T1000 (cell line): Measurements from ENCODE around the gene NTM.

Experiments
- DNase-seq: peaks from one replicate; lab custom pipeline; 2025; ENCODE audit warnings: mixed read lengths; lab: John Stamatoyannopoulos, UW

NTM gene

DNA sequence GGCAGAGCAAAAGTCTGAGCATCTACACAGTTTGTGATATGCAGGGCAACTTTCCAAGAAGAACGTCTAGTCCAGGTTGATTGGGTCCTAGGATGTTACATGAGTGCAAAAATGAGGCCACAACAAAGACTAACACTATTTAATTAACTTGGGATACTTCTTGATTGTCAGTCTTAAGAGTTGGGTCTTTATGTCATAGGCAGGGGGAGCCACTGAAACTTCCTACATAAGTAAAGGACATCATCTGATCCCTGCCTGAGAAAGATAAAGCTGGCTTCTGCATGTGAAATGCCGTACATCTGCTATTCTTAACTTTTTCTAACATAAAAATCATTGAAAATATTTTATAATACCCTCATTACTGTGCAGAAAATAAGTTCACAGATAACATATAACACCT, 525.5 kb downstream of the NTM start:
- DNase-seq = no peak

DNA sequence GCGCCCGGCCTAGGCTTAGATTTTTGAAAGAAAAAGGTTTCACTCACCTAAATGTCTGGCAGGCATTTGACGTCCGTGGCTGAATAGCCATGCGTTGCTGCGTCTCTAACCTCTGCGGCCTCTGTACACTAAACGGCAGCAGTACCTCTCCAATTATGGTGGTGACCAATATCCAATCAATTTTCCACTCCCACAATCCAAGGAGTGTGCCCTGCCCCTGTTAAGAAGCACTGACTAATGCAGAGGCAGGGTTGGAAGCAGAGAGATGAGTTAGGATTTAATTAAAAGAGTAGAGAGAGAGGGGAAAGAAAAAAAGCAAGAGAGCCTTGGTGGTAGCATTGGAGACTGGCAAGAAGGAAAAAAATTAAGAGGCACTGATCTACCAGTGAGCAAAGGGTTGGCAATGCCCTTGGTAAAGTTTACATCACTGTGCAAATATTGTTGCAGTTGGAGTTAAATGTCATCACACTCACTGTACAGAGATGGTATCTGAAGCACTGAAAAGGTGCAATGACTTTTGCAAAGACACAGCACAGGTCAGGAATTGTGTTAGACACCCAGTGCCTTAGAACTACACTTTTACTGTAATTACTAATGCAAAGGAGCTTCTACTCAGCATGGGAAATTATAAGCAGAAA, 526.7 kb downstream of the NTM start:
- no peak for DNase-seq

- no peak for DNase-seq
These were observed 527.5 kb downstream of the NTM start for GRCh38 chr11:131897956-131898355.

DNA sequence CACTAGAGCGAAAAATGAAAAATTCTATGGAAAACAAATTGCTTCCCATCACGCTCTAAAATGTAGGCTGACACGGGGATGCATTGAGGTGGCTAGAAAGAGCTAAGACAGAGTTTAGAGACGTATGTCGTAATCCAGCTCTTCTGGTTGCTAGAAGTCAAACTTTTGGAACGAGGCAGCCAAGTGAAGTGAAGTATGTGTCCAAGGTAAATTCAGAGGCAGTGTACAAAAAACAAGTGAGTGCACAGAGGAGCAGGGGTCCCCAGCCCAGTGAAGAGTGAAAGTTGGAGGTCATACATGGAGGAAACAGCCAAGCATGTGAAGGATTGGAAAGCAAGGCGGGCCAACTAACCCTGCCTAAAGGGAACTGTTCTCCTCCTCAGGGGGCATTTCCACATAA, 528.5 kb downstream of the NTM start:
- no peak for DNase-seq

GRCh38 chr11:131899950-131900580, 529.6 kb downstream of the NTM start:
- DNase-seq = no peak

DNA sequence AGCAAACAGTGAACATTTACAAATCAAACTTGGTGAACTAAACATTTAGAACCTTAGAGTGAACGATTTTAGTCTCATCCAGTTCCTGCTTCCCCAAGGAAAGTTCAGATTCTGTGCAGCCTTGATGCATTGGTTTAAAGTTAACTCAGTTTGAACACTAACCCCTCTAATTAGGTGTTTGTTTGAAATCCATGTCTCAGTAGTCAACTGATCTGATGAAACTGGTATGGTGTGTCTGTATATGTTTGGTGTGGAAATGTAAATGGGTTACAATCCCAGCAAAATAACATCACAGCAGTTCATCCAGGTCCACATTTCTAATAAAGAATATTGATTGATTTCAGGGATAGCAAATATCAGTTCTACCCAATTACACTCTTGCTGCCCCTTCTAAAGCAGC, 532.0 kb downstream of the NTM start:
- no peak for DNase-seq

DNA sequence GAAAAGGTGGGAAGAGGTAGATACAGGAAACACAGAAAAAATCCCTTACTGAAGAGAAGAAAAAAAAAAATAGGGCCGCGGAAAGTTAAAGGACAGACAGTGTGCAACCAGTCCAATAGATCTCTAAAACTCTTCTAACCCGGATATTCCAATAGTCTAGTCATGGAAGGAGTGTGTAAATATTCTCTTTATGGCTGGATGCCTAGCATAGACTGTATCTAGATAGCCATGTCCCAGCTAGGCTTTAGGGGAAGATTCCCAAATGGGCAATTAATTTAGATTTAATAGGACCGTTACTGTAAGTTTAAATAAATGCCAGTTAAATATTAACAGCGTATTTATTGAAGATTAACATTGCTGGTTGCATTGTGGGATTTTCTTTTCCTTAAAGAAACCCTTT, 532.7 kb downstream of the NTM start:
- DNase-seq = no peak

GRCh38 chr11:131904756-131905155, 534.3 kb downstream of the NTM start:
- no peak for DNase-seq

- no peak for DNase-seq
These were observed 536.5 kb downstream of the NTM start for GRCh38 chr11:131906963-131907362.

DNA sequence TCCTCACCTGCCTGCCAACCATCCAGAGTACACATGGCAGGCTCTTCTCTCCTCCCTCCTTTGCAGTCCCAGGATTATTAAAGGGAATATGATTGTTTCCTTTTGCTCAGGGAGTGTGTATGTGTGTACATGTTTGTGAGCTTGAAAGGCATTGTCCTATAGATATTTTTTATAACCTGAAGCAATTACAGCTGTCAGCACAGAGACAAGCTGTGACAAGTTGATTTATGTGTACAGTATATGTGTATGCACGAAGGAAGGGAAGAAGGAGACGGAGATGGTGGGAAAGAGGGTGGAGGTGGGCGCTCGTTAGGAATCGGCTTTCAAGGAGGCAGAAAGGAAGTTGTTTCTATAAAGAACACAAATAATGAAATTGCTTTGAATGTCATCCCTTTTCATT, 537.0 kb downstream of the NTM start:
- DNase-seq = no peak

DNA sequence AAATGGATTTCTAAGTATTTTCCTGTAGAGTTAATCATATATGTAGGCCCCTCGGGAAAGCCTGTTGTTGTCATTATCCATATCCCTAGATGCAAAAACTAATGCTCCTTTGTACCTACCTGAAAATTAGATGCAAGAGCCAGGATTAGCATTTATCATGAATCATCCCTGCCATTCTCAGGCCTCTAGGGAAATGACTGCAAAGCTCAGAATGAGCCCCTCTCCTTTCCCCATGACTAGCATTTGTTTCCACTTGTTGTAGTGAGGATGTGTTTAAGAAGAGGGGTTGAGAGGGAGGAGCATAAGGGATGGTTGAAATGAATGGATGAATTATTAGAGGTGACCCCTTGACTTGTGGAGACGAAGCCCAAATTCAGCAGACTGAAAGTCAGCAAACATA, 537.9 kb downstream of the NTM start:
- DNase-seq = no peak

DNA sequence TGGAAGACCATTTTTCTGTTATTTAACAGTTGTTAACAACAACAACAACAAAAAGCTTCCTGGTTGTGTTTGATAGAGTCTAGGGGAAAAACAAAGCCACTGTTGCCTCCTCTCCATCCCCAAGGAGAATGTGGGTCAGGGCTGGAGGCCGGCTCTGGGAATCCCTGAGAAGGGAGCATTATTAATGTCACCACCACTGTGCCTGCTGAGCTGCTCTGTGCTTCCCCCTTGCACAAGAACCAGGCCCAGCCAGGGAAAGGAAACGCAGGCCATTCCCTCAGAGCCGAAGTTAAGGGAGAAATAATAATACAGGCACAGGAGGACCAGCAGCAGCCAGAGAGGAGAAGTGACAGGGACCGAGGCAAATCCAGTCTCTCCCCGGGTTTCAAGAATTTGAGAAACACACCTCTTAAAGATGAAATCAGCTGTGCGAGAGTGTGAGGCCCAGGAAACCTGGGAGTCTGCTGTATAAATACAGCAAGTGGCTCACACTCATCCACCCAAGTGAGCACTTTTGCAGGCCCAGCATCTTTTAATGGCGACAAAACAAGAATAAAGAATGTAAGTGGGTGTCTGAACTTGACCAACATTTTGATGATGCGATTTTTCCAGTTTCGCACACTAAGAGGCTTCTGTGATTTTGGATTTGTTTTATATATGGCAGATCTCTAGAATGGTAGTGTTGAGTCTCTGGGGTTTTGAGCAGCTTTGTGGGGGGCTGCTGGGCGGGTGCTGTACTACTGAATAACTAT, 539.2 kb downstream of the NTM start:
- DNase-seq = no peak

GRCh38 chr11:131910178-131910522, 539.7 kb downstream of the NTM start:
- DNase-seq = no peak

DNA sequence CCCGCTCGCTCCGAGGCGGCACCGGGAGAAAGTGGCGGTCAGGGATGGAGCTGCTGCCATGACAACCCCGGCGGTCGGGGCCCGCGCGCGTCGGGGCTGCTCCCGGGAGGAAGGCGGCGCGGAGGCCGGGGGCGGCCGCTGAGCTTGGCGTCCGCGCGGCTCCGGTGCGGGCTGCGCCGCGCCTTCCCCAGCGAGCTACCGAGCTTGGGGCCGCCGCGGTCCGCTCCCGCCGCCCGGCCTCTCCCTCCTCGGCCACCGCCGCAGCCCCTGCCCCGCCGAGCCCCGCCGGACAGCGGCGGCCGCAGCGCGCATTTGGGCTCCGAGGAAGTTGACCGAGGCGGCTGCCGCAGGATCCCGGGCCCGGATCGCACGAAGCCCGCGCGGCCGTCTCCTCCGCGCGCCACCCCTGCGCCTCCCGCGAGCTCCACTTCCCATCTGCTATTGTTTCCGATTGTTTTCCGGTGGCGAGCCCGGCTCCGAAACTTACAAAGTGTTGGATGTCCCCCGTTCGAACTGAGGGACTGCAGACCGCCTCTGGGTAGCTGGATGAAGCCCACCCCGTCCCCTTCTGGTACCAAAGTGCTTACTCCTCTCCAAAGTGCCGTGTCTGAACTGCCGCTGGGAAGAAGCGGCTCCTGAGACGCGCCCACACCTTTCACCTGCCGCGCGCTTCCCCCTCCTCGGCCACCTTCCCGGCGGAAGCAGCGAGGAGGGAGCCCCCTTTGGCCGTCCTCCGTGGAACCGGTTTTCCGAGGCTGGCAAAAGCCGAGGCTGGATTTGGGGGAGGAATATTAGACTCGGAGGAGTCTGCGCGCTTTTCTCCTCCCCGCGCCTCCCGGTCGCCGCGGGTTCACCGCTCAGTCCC, 540.3 kb downstream of the NTM start:
- peak; percentile 19 for DNase-seq

DNA sequence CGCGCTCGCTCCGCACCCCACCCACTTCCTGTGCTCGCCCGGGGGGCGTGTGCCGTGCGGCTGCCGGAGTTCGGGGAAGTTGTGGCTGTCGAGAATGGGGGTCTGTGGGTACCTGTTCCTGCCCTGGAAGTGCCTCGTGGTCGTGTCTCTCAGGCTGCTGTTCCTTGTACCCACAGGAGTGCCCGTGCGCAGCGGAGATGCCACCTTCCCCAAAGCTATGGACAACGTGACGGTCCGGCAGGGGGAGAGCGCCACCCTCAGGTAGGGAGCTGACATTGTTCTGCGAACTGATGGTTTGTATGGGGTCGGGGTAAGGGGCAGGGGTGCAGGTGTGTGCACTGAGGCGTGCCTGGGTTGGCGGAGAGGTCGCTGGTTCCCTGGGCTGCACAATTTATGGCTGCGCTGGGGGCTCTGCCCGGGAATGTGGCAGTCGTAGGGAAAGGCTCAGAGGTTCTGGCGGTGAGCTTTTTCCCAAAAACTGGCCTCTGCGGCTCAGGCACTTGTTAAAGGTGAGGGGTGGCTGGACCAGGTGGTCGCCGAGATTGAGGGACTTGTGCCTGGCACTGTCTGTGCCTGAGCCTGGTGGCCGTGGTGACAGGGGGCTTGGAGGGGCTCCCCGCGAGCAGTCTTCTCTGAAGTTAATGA, 541.1 kb downstream of the NTM start:
- DNase-seq = peak; percentile 20

DNA sequence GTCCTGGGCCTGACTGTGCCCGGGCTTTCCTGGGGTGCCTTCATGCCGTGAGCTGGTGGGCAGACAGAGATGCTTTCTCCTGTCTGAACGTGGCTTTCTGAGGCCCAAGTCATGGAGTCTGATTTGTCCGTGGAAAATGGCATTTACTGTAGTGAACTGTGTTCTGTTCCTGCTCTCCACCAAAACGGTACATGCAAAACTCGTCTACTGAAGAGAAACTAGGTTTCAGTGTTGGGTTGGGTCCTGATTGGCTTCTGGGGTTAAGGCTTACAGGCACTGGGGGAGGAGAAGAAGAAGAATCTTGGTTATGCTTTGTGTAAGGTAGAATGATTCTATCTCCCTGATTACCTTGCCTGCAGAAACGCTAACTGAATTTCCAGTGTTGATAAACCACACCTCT, 541.7 kb downstream of the NTM start:
- DNase-seq = no peak

GRCh38 chr11:131913267-131913666, 542.9 kb downstream of the NTM start:
- no peak for DNase-seq

GRCh38 chr11:131914361-131914774, 544.0 kb downstream of the NTM start:
- DNase-seq = no peak

GRCh38 chr11:131916638-131917037, 546.2 kb downstream of the NTM start:
- DNase-seq = no peak

GRCh38 chr11:131917634-131918384, 547.4 kb downstream of the NTM start:
- no peak for DNase-seq

GRCh38 chr11:131918663-131919062, 548.2 kb downstream of the NTM start:
- DNase-seq = no peak
